Coronary artery (tissue), 2 donors: ENCODE results near the gene NPAS3.

Source experiments
- DNase-seq: peaks from one replicate; pipeline ENCODE4 v3.0.0-alpha.2; 2017; ENCODE audit warnings: low spot score
- H3K27ac ChIP-seq, 2 donors: fragments of 200-600 bp; sonication (generic); one replicate each; pipeline ENCODE4 v1.5.1; 2016 to 2019
- H3K4me3 ChIP-seq: fragments of 200-600 bp; sonication (generic); 2 replicates; pipeline ENCODE4 v1.5.1; 2016; ENCODE audit warnings: mild to moderate bottlenecking, moderate library complexity
- CTCF ChIP-seq: fragments of 200-600 bp; sonication (generic); IDR thresholded peaks from one replicate; pipeline ENCODE4 v1.5.1; 2019; ENCODE audit warnings: antibody characterized with exemption

NPAS3 gene

GRCh38 chr14:33758547-33758946 is 819.9 kb downstream of the NPAS3 start:
- no peak for TF ChIP-seq CTCF
- Histone ChIP-seq H3K4me3 (no peak overlapping the region), H3K27ac (no peak overlapping the region)
- no peak for DNase-seq

- TF ChIP-seq CTCF, result no peak
- no peak for DNase-seq
- Histone ChIP-seq H3K4me3 (no peak overlapping the region), H3K27ac (no peak overlapping the region)
Measured at GRCh38 chr14:33762161-33762851, 823.6 kb downstream of the NPAS3 start.

GRCh38 chr14:33764876-33765650 is 826.4 kb downstream of the NPAS3 start:
- H3K4me3 ChIP-seq, result no peak overlapping the region
- no peak for DNase-seq
- TF ChIP-seq CTCF, result no peak
- H3K27ac ChIP-seq, result no peak overlapping the region

- DNase-seq, result no peak
- no peak for TF ChIP-seq CTCF
- Histone ChIP-seq H3K27ac (no peak overlapping the region), H3K4me3 (no peak overlapping the region)
Measured at GRCh38 chr14:33767586-33768457, 829.1 kb downstream of the NPAS3 start.

- Histone ChIP-seq H3K27ac (no peak overlapping the region), H3K4me3 (no peak overlapping the region)
- DNase-seq, result no peak
- no peak for TF ChIP-seq CTCF
Measured at GRCh38 chr14:33768458-33768830, 829.8 kb downstream of the NPAS3 start.

GRCh38 chr14:33773205-33774030 is 834.7 kb downstream of the NPAS3 start:
- Histone ChIP-seq H3K4me3 (no peak overlapping the region), H3K27ac (no peak overlapping the region)
- no peak for TF ChIP-seq CTCF
- DNase-seq, result no peak
